ENCODE results near the gene FLRT1.

The FLRT1 gene

DNA sequence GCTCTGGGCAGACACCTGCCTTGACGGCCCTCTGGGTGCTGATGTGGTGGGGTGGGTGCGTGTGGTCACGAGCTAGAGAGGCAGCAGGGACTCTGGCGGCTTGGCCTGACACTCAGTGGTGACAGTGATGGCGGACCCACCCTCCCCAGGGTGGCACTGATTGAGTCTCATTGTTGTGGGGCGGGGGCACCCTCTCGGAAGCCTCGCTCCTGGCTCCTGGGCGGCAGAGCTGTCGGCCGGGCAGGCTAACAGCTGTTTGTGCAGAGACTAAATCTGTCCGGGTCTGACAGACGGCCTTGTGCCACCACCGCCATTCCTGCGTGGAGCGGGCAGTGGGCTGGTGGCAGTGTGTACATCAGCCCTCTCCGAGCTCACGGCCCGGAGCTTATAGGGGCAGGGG, 15.6 kb downstream of the FLRT1 start:
- TF ChIP-seq, protein P1, sequence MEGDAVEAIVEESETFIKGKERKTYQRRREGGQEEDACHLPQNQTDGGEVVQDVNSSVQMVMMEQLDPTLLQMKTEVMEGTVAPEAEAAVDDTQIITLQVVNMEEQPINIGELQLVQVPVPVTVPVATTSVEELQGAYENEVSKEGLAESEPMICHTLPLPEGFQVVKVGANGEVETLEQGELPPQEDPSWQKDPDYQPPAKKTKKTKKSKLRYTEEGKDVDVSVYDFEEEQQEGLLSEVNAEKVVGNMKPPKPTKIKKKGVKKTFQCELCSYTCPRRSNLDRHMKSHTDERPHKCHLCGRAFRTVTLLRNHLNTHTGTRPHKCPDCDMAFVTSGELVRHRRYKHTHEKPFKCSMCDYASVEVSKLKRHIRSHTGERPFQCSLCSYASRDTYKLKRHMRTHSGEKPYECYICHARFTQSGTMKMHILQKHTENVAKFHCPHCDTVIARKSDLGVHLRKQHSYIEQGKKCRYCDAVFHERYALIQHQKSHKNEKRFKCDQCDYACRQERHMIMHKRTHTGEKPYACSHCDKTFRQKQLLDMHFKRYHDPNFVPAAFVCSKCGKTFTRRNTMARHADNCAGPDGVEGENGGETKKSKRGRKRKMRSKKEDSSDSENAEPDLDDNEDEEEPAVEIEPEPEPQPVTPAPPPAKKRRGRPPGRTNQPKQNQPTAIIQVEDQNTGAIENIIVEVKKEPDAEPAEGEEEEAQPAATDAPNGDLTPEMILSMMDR (IDR thresholded peaks at IDR 0.05; ENCODE audit: borderline replicate concordance, control extremely low read depth, extremely low read depth, insufficient read depth, missing control alignments) = no peak
- DNase-seq (ENCODE audit: low spot score) = no peak
- in situ Hi-C loops (cut with MboI; ENCODE audit: low sequenced_read_pairs, unreplicated experiment) = no loop called here

DNA sequence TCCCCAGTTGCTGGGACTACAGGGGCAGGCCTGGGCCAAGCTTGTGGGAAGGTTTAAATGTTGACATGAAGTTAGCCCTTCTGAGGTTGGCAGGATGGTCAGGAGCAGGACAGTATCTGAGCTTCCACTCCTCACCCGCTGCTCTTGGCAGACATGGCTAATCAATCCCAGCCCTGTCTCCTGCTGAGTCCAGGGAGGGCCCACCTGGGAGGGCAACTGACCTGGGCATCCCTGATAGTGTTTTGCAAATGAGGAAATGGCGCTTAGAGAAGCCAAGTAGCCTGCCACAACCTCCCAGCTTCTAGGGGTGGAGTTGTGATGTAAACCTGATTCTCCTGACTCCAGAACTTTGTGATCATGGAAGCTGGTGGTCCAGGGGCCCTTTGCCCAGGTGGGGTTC, 16.7 kb downstream of the FLRT1 start:
- DNase-seq (ENCODE audit: low spot score) = no peak
- TF ChIP-seq, protein P1 (IDR thresholded peaks at IDR 0.05; ENCODE audit: borderline replicate concordance, control extremely low read depth, extremely low read depth, insufficient read depth, missing control alignments) = no peak
- in situ Hi-C loops (cut with MboI; ENCODE audit: low sequenced_read_pairs, unreplicated experiment) = no loop called here

DNA sequence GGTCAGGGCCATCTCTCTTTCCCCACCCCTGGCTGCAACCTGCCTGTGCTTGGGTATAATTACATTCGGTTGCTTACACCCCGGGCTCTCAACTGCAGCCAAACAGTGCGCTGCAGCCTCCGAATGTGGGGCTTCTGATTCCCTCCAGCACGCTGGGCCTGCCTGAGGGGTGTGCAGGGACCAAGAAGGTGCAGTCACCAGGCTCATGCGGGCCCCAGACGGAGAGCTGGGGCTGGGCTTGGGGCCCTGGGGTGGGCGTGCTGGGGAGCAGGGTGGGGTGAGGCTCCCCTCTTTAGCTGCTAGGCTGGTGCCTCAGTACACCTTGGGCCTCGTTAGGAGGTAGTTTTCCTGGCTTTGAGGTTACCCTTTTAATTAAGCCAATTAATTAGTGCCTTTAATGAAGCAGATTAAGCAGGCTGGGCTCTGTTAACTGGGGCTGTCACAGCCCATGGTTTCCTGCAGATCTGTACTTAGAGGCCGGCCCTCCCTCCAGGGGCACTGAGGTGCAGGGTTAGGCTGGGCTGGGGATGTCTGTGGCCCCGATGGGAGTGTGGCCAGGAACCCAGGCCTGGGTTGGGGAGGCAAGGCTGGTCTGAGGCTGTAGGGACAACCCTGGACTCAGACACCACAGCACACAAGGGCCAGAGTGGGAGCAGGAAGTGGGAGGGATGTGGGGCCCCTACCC, 17.3 kb downstream of the FLRT1 start:
- TF ChIP-seq, protein P1 (IDR thresholded peaks at IDR 0.05; ENCODE audit: borderline replicate concordance, control extremely low read depth, extremely low read depth, insufficient read depth, missing control alignments) = no peak
- in situ Hi-C loops (cut with MboI; ENCODE audit: low sequenced_read_pairs, unreplicated experiment) = no loop called here
- no peak for DNase-seq (ENCODE audit: low spot score)

DNA sequence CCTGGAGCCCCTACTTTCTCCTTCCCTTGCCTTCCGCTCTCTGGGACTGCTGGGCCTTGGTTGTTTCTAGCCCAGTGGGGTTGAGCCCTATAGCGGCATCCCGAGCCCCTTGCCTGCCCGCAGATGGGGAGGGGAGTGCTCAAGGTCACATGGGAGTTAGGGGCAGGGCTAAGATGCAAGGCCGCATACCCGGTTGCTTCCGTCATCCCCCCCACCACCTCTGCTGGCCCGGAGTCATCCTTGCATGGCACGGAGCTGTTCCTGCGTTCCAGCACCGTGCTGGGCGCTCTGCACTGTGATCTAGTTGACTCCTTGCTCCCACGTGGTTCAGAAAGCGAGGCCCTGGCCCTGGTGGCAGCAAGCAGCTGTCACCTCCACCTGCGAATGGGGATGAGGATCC, 18.0 kb downstream of the FLRT1 start:
- in situ Hi-C loops (cut with MboI; ENCODE audit: low sequenced_read_pairs, unreplicated experiment) = no loop called here
- no peak for DNase-seq (ENCODE audit: low spot score)
- TF ChIP-seq, protein P1 (IDR thresholded peaks at IDR 0.05; ENCODE audit: borderline replicate concordance, control extremely low read depth, extremely low read depth, insufficient read depth, missing control alignments) = no peak

DNA sequence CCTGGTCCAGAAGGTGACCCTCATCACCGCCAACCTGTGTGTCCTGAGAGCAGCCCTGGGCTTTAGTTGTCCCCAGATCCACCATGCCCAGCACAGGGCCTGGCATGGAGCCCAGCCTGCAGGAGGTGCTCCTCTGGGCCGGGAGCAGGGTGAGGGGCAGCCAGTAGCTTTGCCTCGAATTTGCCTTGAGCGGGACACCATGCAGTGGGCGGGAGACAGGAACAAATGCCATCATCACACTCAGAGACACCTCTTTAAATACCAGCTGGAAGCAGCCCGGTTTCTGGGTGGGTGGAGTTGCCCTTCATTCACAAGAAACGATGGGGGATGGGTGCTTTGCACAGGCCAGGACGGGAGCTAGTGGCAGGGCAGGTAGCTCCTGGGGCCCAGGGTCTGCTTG, 19.3 kb downstream of the FLRT1 start:
- DNase-seq (ENCODE audit: low spot score) = no peak
- in situ Hi-C loops (cut with MboI; ENCODE audit: low sequenced_read_pairs, unreplicated experiment) = no loop called here
- TF ChIP-seq, protein P1 (IDR thresholded peaks at IDR 0.05; ENCODE audit: borderline replicate concordance, control extremely low read depth, extremely low read depth, insufficient read depth, missing control alignments) = no peak

DNA sequence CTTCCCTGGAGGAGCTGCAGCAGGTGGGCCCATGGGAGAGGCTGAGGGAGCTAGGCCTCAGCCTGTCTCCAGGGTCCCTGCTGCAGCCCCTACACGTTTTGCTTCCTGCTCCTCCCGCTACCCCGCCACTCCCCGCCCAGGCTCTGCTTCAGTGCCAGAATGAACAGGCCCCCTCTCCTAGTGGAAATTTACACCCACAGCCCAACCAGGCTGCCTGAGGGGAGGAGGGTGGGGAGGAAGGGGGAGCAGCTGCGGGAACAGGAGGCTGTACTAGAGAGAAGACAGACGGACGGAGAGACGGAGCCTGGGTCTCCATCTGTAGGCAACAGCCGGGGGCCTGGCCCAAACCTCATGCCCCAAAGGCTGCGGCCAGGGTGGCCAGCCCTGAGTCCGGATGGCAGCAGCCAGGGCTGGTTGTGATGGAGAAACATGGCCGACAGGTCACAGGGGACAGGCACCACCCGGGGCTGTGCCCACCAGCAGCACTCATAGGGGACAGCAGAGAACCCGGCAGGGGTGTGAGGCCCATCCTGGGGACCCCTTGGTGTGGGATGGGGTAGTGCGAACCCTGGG, 20.6 kb downstream of the FLRT1 start:
- in situ Hi-C loops (cut with MboI; ENCODE audit: low sequenced_read_pairs, unreplicated experiment) = no loop called here
- TF ChIP-seq, protein P1 (IDR thresholded peaks at IDR 0.05; ENCODE audit: borderline replicate concordance, control extremely low read depth, extremely low read depth, insufficient read depth, missing control alignments) = no peak
- DNase-seq (ENCODE audit: low spot score) = no peak

Measured in GM13976 (cell line).